Fibroblast of skin of left biceps (primary cell): ENCODE results near the gene RTN4RL2.

ENCODE experiments used
- DNase-seq, 2 experiments: peaks; one replicate each; pipeline ENCODE4 v3.0.0-alpha.2; 2013; ENCODE audit warnings: low read depth in 2 of 2

Gene RTN4RL2

DNA sequence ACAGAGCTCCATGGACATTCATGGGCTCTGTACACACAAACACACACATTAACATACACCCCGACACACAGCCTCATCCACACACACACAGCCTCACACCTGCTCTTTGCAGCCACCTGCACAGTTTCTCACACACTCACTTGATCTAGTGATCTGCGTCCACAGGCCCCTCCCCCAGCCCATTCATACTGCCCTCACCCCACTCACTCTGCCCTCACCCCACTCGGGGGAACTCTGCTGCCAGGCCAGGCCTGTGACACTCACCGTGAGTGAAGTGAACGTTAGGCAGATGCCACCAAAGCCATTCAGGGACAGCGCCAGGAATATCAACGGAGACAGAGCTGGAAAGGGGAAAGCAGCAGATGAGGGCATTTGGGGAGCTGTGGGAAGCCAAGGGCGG is 40.2 kb downstream of the RTN4RL2 start:
- DNase-seq: no peak

DNA sequence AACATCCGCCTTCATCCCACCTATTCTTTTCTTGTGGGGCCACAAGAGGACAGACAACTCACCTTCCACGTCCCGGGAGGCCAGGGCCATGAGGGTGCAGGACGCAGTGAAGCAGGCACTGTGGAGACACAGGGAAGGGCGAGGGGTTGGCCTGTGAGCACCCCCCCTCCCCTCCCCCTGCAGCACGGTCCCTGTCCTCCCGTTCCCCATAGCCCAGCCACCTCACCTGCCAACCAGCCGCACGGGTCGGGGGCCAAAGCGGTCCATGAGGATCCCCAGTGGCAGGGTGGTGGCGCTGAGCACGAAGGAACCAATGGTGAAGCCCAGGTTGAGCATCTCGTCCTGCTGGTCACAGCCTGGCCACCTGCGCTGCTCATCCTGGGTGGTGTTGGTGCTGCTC is 40.6 kb downstream of the RTN4RL2 start:
- DNase-seq: no peak

DNA sequence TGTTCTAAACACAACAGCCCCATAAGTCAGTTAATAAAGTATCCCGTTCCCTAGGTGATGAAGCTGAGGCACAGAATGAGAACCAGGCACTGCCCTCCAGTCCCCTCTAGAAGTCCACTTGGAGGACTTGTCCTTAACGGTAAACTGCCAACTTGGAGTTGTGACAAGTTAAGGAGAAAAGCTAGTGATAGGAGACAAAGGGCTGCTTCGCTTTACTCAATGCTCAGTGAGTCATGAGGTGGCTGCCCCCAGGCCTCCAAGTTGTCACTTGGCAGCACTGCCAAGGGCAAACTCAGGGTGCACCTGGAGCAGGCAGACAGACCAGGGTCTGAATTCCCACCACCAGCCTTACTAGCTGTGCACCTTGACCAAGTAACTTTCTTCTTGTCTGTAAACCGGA is 41.6 kb downstream of the RTN4RL2 start:
- DNase-seq: no peak

DNA sequence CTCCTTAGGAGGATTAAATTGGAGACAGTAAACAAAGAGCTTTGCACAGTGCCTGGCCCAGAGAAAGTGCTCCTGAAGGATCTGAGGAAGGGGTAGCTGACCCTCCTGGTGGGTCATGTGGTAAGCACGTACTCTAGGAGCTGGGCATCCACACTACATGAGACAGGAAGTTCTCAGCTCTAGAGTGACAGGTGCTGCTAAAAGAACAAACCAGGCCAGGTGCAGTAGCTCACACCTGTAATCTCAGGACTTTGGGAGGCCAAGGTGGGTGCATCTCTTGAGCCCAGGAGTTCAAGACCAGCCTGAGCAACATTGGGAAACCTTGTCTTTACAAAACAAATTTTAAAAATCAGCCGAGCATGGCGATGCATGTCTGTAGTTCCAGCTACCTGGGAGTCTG is 42.0 kb downstream of the RTN4RL2 start:
- no peak for DNase-seq

DNA sequence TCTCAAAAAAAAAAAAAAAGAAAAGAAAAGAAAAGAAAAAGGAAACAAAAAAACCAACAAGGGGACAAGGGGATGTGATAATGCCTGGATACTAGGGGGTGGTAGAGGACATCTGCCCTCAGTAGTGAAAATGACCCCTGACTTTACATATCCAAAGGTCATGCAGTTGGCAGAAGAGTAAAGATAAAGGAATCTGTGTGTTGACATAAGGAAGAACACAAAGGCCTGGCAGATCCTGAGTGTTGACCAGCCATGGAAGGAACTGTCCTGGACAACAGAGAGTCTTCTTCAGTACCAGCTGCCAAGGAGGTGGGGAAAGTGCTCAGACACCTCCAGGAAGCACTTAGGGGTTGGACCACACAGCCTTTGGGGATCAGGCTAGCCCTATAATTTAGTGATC is 42.5 kb downstream of the RTN4RL2 start:
- no peak for DNase-seq

DNA sequence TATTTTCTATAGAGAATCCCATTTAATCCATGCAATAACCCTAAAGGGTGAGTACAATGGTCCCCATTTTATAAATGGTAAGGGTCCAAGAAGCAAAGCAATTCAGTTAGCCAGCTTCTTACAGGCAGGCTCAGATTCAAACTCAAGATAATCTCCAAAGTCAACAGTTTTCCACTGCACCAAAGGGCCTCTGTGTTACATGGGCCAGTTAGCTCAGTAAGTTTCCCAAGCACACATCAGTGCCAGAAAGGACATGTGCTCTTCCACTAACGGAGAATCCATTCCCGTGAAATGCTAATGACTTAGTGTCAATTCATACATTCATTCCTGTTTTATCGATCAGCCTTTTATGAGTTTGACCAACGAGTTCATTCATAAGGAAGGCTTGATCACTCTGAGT is 44.2 kb downstream of the RTN4RL2 start:
- no peak for DNase-seq

DNA sequence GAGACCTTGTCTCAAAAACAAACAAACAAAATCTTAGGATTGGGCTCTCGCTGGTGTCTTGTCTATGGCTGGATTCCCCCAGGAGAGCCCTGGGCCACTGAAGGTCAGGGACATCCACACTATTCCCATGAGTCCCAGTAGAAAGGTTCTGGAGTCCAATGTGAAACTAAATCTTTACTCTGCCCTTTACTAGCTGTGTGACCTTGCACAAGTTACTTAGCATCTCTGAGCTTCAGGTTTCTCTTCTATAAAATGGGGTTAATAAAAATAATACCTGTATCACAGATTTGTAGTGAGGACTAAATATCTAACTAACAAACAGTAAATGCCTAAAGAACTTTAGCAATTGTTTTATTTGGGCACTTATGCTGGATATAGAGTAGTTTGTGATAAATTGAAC is 46.2 kb downstream of the RTN4RL2 start:
- DNase-seq: no peak

DNA sequence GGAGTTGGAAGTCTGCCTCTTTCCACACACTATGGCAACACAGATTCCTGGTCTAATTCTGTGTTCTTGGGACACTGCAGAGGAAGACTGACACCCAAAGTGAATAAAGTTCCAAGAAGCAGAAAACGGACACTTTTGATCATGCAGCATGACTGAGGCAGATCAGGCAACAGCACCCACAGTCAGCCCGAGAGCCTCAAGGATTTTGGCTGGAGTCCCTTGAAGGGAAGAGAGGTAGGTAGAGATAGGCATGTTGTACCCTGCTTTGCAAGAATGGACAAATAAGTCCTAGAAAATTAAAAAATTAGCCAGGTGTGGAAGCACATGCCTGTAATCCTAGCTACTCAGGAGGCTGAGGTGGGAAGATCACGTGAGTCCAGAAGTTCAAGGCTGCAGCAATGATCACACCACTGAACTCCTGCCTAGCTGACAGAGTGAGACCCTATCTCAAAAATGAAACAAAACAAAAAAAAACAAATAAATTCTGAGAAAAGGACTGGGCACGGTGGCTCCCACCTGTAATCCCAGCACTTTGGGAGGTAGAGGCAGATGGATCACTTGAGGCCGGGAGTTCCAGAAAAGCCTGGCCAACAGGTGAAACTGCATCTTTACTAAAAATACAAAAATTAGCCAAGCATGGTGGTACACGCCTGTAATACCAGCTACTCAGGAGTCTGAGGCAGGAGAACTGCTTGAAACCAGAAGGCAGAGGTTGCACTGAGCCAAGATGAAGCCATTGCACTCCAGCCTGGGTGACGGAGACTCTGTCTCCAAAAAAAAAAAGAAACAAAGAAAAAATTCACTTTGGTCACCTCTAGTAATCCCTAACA is 48.2 kb downstream of the RTN4RL2 start:
- no peak for DNase-seq

DNA sequence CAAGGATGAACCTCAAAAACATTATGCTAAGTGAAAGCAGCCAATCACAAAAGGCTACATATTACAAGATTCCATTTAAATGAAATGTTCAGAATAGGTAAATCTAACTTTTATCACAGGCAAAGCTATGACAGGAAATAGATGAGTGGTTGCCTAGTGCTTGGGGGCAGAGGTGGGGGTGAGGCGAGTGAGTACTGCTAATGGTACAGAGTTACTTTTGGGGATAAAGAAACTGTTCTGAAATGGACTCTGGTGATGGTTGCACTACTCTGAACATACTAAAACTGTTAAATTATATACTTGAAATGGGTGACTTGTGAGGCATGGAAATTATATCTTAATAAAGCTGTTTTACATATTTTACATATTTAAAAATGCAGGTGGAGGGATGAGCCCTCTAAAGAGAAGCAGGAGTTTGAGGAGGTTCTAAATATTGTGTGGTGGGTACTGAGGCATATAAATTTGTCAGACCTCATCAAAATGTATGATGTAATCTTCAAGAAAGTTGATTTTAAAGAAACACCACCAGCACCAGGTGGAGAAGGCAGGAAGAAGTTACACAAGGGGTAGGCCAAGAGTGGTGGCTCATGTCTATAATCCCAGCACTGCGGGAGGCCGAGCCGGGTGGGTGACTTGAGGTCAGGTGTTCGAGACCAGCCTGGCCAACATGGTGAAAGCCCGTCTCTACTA is 51.6 kb downstream of the RTN4RL2 start:
- no peak for DNase-seq

DNA sequence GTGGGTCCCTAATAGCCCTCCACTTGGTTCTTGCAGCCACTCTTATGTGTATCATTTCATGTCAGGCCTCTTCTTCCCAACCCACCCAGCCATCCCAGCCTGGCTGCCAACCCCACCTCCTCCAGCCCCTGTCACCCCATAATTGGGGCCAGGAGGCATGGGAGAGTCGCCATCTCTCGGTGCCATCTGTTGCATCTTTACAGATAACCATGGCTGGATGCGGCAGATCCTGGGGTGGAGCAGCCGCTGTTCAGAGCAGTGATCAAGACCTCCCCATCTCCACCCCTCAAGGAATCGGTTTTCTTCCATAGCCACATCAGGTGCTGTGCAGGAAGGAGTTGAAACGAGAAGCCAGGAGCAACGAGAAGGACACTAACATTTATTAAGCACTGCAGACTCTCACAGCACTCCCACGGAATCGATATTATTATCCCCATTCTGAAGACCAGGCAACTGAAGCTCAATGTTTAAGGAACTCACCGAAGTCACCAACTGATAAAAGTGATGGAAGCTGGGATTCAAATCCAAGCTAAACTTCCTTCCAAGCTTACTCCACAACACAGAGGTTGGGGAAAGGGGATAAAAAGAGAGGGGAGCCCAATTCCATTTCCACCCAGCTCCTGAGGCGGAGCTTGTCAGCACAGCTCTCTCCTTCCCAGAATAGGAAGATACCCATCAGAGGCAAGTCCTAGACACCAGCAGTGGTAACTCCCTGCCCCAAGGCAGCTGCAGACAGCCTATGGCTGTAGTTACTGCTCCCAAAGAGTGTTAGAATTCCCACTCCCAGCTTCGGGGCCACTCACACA is 52.5 kb downstream of the RTN4RL2 start:
- DNase-seq: no peak

DNA sequence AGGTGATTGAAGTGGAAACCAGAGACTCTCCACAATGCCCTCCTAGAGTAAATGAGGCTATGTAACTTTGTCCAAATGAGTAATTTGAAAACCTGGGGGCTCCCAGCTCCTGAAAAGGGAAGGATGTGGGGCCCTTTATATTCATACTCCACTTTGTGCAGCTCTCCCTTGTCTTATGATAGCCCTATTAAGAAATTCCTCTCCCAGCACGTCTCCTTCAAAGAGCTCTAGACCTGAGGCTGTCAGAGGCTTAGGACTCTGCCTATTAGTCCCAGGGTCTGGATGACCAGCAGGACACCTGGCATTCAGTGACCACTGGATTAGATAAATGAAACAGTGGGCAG is 53.1 kb downstream of the RTN4RL2 start:
- no peak for DNase-seq

DNA sequence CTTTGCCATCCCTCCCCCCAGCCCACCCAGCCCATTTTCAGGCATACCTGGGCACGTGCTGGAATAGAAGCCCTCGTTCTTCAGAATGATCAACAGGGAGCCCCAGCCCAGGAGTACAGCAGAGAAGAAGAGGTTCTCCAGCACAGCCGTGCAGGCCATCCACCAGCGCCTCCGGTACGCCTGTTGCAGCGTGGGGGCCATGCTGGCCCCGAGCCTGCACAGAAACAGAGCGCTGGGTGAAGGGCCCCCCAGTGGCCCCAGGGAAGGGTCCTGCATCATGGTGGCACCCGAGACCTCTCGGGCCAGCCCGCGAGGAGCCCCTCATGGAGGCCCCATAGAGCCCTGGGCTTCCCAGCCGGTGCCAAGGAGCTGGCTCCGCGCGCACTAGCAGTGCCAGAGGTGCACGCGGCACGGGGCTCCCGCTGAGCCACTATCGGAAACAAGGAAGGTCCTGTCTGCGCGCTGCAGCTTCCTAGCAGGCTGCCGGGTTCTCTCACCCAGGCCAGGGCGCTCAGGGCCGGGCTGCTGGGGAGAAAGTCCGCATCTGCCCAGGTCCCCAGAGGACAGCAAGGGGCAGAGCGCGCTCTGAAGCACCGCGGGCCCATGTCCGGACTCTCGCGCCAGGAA is 53.7 kb downstream of the RTN4RL2 start:
- no peak for DNase-seq

DNA sequence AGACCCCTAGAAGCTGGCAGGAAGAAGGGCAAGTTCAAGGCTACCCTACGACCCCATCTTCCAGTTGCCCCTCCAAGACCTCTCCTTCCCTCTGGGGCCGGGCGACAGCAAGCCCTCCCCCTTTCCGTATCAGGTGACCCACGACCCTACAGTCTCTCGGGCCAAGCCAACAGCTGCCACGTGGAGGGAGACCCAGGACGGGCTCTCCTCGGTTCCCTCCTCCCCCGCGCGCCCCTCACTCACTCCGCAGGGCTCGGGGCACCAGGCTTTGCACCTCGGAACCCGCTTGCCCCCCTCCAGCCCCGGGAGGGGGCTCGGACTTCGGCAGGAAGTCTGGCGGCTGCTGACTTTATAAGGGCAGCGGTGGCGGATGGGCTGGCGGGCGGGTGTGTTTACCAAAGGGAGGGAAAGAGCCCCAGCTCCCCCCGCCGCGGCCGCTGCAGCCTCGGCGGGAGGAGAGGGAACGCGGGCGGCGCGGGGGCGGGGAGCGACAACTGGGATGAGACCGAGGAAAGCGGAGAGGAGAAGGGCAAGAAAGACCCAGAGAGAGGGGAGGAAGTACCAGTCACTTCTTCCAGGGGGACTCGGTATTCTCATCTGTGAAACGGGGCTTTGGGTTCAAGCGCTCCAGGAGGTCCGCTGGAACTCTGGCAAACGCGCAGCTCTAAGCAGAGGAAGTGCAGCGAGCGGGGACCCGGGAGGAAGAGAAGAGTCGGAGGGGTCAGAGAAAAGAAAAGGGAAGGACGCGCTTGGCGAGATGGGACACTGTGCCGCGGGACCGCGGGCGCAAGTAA is 54.4 kb downstream of the RTN4RL2 start:
- no peak for DNase-seq

DNA sequence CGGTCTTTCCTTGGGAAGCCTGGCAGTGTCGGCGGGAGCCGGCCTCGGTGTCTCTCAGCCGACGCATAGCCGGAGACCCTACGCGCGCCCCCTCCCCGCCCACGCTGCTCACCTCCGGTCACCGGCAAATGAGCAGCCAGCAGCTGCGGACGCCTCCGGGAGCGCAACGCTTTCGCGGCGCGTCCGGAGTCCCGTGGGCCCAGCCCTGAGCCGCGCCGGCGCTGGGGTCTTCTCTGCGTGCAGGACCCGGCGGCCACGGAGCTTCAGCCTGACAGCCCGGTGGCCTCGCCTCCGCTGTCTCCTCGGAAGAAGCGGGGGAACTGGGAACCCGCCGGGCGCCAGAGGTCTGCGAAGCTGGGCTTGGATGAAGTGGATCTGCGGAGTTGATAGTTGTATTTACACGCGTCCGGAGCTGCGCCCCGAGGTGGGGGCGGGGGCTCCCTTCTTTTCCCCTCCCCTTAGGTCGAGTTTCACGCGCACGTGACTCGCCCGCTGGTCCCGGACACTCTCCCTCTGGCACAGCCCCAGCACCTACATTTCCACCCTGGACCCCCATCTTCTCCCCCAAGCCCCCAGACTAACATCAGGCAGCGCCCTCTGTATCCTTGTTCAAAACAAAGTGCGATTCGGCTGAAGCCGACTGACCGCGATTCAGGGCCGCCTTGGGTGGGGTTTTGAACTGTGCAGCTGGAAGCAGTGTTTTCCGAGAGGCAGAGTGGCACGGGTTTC is 55.2 kb downstream of the RTN4RL2 start, which contains the start of gene SLC43A1:
SLC43A1 (minus strand) TSS at position 371 of the 729 bp plus-strand sequence. CDS start 1,591 bp downstream, outside the sequence.
- DNase-seq: no peak

DNA sequence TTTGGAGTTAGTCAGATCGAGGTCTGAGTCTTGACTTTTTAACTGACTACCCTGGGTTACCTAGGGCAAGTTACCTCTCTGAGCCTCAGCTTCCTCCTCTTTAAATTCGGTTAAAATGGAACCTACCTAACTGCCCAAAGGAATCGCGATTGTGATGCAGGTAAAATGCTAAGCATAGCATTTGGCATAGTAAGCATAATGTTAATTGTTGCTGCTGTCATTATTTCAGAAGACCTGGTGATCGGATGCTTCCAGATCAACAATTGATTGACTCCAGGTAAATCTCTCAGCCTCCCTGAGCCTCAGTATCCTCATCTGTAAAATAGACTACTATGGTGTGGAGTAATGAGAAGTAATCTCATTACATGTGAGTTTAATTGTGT is 55.7 kb downstream of the RTN4RL2 start:
- no peak for DNase-seq

DNA sequence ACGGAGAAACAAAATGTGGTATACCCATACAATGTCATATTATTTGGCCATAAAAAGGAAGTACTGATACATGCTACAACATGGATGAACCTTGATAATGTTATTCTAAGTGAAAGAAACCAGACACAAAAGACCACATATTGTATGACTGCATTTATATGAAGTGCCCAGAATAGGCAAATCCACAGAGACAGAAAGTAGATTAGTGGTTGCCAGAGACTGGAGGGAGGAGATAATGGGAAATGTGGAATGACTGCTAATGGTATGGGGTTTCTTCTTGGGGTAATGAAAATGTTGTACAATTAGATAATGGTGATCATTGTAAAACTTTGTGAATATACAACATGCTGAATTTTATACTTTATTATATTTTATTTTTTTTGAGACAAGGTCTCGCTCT is 60.8 kb downstream of the RTN4RL2 start:
- DNase-seq: no peak

DNA sequence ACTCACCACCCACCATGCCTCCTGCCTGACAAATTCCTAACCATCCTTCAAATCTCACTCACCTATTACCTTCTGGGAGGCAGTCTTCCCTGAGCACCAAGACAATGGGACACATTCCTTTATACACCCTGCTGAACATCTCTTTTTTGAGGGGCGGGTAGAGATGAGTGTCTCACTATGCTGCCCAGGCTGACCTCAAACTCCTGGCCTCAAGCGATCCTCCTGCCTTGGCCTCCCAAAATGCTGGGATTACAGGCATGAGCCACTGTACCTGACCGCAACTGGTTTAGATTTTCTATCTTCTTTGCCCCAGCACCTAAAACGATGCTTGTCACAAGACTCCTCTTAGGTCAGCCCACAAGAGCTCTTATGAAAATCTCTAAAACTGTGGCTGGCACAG is 63.1 kb downstream of the RTN4RL2 start:
- DNase-seq: no peak
